SK-N-MC (cell line): ENCODE results near the gene UBE2V1.

Source experiments
- DNase-seq: peaks from one replicate; pipeline ENCODE4 v3.0.0-alpha.2; 2011; ENCODE audit warnings: low read depth, low spot score
- H3K27ac ChIP-seq: fragments of 200-600 bp; sonication (generic); 2 replicates; pipeline ENCODE4 v1.5.1; 2016; ENCODE audit warnings: mixed run types
- H3K36me3 ChIP-seq: fragments of 200-600 bp; sonication (generic); 2 replicates; pipeline ENCODE4 v1.6.1; 2017; ENCODE audit warnings: antibody characterized with exemption, low read length, mixed read lengths; ENCODE audit not compliant: insufficient read depth
- H3K4me3 ChIP-seq: fragments of 200-600 bp; sonication (generic); 2 replicates; pipeline ENCODE4 v1.5.1; 2016
- H3K9ac ChIP-seq: fragments of 200-600 bp; sonication (generic); 2 replicates; pipeline ENCODE4 v1.8.0; 2017; ENCODE audit warnings: mixed run types, mixed read lengths; ENCODE audit not compliant: insufficient read length
- H3K9me3 ChIP-seq: fragments of 200-600 bp; sonication (generic); 2 replicates; pipeline ENCODE4 v1.6.1; 2017; ENCODE audit warnings: low read depth, mild to moderate bottlenecking, antibody characterized with exemption, low read length, moderate library complexity, mixed read lengths
- EZH2 ChIP-seq: fragments of 200-600 bp; sonication (generic); IDR thresholded peaks from one replicate; pipeline ENCODE4 v1.6.1; 2017; ENCODE audit warnings: antibody characterized with exemption
- FOXP2 ChIP-seq: optimal IDR thresholded peaks from 2 replicates; pipeline ENCODE3; 2011; ENCODE audit warnings: mild to moderate bottlenecking, moderate library complexity; ENCODE audit not compliant: insufficient read depth; ENCODE audit errors: extremely low read length, control extremely low read depth
- POLR2AphosphoS5 ChIP-seq: IDR thresholded peaks from 2 replicates; pipeline ENCODE4 v1.6.1; 2012; ENCODE audit warnings: mild to moderate bottlenecking, low read depth, low read length, borderline replicate concordance

Gene UBE2V1

DNA sequence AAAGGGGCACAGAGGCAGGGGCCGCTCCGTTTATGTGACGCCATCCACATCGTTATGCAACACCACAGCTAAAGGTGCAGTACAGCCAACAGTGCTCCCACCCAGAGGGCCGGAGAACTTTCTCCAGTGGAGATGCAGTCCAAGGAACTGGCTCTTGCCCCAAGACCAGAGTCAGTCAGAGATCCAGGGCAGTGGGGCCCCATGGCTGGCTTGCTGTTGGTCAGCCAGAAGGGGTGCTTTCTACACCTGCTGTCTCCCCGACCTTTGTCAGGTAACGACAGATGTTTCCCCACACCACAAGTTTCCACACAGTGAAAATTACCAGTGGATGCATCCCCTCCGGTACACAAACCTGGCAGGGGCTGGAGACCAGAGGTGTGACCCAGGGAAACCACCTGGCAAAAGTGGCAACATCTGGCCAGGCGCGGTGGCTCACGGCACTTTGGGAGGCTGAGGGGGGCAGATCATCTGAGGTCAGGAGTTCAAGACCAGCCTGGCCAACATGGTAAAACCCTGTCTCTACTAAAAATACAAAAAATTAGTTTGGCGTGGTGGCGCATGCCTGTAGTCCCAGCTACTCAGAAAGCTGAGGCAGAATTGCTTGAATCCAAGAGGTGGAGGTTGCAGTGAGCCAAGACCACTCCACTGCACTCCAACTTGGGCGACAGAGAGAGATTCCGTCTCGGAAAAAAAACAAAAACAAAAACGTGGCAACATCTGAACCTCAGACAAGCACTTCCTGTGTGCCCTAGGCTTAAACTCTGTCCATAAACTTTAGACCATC lies 34.9 kb downstream of the UBE2V1 start:
- DNase-seq, result no peak
- Histone ChIP-seq H3K27ac (peak overlapping the region; percentile 46; the same call in 1 of the 2 replicates), H3K9me3 (no peaks in the 10 kb centered on the region), H3K9ac (no peak overlapping the region), H3K36me3 (peaks cover 13% of the 10 kb centered on the region; the same call in 1 of the 2 replicates), H3K4me3 (no peak overlapping the region)
- no peak for TF ChIP-seq POLR2AphosphoS5
- no peak for TF ChIP-seq EZH2
- TF ChIP-seq FOXP2, result no peak

DNA sequence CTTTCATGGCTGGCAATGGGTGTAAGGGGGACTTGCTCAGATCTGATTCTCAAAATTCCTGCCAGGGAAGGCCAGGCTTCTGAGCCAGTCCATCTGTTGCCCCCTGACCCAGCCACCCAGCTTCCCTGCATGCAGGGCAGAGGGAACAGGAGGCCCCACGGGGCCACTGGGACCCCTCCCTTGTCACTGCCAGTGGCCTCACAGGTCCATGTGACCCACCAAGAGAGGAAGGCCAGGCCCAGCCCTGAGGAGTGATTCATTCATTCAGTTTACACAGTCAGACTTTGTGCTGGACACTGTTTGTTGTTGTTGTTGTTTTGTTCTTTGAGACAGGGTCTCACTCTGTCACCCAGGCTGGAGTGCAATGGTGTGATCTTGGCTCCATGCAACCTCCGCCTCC lies 39.5 kb downstream of the UBE2V1 start:
- TF ChIP-seq POLR2AphosphoS5, result no peak
- TF ChIP-seq FOXP2, result no peak
- TF ChIP-seq EZH2, result no peak
- Histone ChIP-seq H3K27ac (no peak overlapping the region), H3K4me3 (no peak overlapping the region), H3K9ac (no peak overlapping the region), H3K9me3 (no peaks in the 10 kb centered on the region), H3K36me3 (no peaks in the 10 kb centered on the region)
- DNase-seq, result no peak

DNA sequence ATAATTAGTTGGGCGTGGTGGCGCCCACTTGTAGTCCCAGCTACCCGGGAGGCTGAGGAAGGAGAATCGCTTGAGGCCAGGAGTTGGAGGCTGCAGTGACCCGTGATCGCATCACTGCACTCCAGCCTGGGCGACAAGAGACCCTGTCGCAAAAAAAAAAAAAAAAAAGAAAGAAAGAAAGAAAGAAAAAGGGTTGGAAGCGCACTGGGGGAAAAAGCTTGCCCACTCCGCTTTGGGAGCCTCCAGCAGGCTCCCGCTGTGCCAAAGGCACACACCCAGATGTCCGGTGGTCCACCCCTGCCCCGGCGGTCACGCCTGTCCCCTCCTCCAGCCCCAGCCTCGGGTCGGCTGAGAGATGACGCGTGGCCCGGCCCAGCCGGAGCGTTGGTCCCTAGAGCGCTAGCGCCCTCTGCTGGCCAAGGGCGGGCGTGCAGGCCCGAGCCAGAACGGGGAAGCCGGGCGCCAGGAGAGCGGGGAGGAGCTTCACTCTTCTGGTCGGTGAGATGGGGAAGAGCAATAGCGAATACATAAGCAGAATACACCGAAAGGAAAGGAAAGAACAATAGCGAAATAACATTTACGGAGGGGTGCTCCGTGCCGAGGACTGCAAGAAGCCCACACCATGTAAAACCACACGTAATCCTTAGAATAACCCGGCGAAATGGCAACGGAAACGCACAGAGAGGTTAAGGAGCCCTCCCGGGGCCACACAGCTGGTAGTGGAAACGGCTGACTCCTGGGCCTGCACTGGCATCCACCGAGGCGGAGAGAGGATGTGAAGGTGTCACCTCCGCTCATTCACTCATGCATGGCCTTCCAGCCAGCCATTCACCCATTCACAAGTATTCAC lies 41.7 kb downstream of the UBE2V1 start:
- Histone ChIP-seq H3K4me3 (peak overlapping the region; percentile 84), H3K27ac (no peak overlapping the region), H3K36me3 (no peaks in the 10 kb centered on the region), H3K9ac (peak overlapping the region; percentile 63), H3K9me3 (no peaks in the 10 kb centered on the region)
- no peak for DNase-seq
- TF ChIP-seq FOXP2 (no peak), POLR2AphosphoS5 (no peak), EZH2 (no peak)

DNA sequence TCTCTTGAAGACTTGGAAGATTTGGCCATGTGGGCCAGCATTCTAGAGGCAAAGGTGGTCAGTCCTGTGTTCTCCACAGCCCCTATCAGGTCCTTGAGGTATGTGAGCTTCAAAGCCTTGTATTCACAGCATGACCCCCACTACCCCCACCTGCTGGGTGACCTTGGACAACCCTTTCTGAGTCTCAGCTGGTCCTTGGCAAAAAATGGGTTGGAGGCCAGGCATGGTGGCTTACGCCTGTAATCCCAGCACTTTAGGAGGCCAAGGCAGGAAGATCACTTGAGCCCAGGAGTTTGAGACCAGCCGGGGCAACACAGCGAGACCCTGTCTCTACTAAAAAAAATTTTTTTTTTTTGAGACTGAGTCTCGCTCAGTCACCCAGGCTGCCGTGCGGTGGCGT lies 42.6 kb downstream of the UBE2V1 start:
- Histone ChIP-seq H3K36me3 (no peaks in the 10 kb centered on the region), H3K4me3 (no peak overlapping the region), H3K27ac (no peak overlapping the region), H3K9ac (no peak overlapping the region), H3K9me3 (no peaks in the 10 kb centered on the region)
- DNase-seq, result no peak
- TF ChIP-seq POLR2AphosphoS5, result no peak
- no peak for TF ChIP-seq EZH2
- no peak for TF ChIP-seq FOXP2

DNA sequence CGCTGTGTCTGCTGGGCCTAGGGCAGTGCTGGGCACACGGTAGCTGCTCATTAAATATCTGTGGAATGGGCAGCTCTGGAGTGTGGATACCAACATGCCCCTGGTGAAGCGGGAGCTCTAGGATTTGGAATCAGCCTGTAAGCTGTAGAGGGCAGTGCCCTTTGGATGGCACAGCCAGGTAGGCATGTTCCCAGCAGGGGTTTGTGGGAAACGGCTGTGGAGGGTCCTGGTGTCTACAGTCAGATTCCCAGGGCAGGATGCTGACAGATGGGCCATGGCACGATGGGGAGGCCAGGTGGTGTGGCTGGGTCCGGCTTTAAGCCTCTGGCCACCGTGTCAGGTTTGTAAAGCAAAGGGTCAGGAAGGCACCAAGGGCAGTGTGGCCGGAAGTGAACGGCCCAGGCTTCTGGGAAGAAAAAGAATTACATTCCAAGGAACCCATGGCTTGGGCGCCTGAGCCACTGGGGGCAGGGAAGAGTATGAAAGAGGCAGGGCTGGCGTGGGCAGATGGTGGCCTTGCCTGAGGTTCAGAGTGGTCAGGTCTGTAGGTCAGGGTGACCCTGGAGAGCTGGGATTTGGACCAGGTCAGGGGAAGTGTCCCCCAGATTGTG lies 44.8 kb downstream of the UBE2V1 start:
- no peak for DNase-seq
- Histone ChIP-seq H3K9me3 (no peaks in the 10 kb centered on the region), H3K36me3 (no peaks in the 10 kb centered on the region), H3K27ac (no peak overlapping the region), H3K4me3 (no peak overlapping the region), H3K9ac (no peak overlapping the region)
- TF ChIP-seq FOXP2 (no peak), POLR2AphosphoS5 (no peak), EZH2 (no peak)

DNA sequence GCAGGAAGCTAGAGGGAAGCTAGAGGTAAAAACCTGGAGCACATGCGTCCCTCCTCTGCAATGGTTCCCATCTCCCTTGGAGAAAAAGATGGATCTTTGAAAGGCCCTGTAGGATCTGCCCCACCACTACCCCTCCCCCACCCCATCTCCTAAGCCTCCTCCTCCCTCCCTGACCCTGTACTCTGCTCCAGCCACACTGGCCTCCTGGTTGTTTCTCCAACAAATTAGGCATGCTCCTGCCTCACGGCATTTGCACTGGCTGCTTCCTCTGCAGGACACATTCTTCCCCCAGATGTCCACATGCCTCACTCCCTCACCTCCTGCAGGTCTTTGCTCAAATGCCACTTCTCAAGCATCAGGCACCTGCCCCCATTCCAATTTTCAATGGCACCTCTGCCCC lies 45.5 kb downstream of the UBE2V1 start:
- DNase-seq, result no peak
- TF ChIP-seq FOXP2, result no peak
- TF ChIP-seq POLR2AphosphoS5, result no peak
- no peak for TF ChIP-seq EZH2
- no peaks in the 10 kb centered on the region for H3K36me3 ChIP-seq
- no peak overlapping the region for H3K9ac ChIP-seq
- no peak overlapping the region for H3K27ac ChIP-seq
- H3K9me3 ChIP-seq, result no peaks in the 10 kb centered on the region
- no peak overlapping the region for H3K4me3 ChIP-seq

DNA sequence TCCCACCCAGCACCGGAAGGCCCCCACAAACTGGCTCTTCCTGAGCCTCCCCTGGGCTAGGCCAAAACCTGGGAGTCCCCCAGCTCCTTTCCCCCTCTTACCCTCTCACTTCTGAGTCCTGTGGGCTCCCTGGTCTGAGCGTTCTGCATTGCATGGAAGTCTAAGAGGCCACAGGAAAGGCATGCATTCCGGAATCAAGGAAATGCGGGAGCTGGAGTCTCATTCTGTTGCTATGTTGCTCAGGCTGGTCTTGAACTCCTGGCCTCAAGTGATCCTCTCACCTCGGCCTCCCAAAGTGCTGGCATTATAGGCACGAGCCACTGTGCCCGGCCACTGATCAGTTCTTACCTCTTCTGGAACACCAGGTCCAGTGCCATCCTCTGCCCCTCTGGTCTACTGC lies 45.9 kb downstream of the UBE2V1 start:
- no peaks in the 10 kb centered on the region for H3K36me3 ChIP-seq
- no peak overlapping the region for H3K4me3 ChIP-seq
- H3K9ac ChIP-seq, result no peak overlapping the region
- H3K9me3 ChIP-seq, result no peaks in the 10 kb centered on the region
- no peak overlapping the region for H3K27ac ChIP-seq
- TF ChIP-seq FOXP2 (no peak), EZH2 (no peak), POLR2AphosphoS5 (no peak)
- no peak for DNase-seq

DNA sequence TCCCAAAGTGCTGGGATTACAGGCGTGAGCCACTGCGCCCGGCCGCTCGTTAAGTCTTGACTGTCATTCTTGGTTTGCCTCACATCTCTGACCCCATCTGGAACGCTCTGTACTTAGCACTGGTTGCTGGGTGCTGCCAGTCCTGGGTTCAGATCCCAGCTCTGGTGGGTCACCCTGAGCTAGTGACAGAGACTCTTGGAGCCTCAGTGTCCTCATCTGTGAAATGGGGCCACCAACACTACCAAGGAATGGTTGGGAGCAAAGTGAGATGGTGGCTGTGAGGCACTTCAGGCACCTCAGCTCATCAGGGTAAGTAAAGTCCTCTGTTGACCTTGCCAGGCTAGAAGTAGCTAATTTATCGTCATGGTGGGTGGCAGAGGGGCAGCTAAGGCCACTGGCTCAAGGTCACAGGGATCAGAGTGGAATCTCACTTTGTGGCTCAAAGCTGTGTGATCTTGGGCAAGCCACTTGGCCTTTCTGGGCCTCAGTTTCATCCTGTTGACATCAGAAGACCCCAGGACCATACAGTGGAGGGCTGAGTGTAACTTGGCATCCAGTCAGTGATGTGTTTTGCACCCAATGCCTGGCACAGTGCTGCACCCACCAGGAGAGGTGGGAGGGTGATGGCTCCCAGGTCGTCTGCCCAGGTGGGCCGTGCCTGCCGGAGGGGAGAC lies 46.7 kb downstream of the UBE2V1 start:
- Histone ChIP-seq H3K9me3 (no peaks in the 10 kb centered on the region), H3K9ac (no peak overlapping the region), H3K27ac (no peak overlapping the region), H3K36me3 (no peaks in the 10 kb centered on the region), H3K4me3 (no peak overlapping the region)
- TF ChIP-seq FOXP2 (no peak), POLR2AphosphoS5 (no peak), EZH2 (no peak)
- DNase-seq, result no peak
